ENCODE data around the gene VSIG8.

DNA sequence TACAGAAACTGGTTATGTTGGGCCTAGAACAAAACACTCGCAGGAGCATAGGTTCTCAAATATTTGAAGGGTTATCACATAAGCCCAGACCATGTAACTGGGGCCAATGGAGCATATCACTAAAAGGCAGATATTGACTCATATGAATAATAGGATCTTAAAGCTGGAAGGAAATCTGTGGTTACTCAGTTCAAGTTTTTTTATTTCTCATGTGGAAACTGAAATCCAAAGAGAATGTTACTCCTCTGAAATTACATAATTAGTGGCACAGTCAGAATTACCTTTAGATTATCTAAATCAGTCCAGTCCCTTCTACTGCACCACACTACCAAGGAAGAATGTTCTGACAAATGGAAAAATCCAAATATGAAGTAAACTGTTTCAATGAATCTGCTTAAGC lies 23.7 kb downstream of the VSIG8 start:
- TF ChIP-seq CTCF (IDR thresholded peaks at IDR 0.05) (no peak), POLR2A (IDR thresholded peaks at IDR 0.05) (no peak)
